Mesendoderm (in vitro differentiated cells): ENCODE results near the gene MYO7A.

Source experiments
- DNase-seq: peaks from one replicate; pipeline ENCODE4 v3.0.0; 2013
- H2AK5ac ChIP-seq: 2 replicates; pipeline ENCODE4 v1.6.1; 2013; ENCODE audit warnings: low read length, inconsistent platforms
- H2BK120ac ChIP-seq: 2 replicates; pipeline ENCODE4 v1.6.1; 2013; ENCODE audit warnings: low read depth, mild to moderate bottlenecking, low read length, moderate library complexity, mixed read lengths
- H2BK15ac ChIP-seq: replicated peaks from 2 replicates; pipeline ENCODE4 v1.6.1; 2013; ENCODE audit warnings: low read depth, mild to moderate bottlenecking, moderate library complexity
- H2BK5ac ChIP-seq: 2 replicates; pipeline ENCODE4 v1.6.1; 2013; ENCODE audit warnings: low read length, inconsistent platforms
- H3K18ac ChIP-seq: 2 replicates; pipeline ENCODE4 v1.6.1; 2013; ENCODE audit warnings: mild to moderate bottlenecking, low read length, mixed read lengths
- H3K23ac ChIP-seq: one replicate; pipeline ENCODE4 v1.6.1; 2013; ENCODE audit warnings: low read length
- H3K27ac ChIP-seq: 2 replicates; pipeline ENCODE4 v1.5.1; 2013; ENCODE audit warnings: low read depth, mild to moderate bottlenecking, inconsistent platforms, low read length, moderate library complexity
- H3K27me3 ChIP-seq: 2 replicates; pipeline ENCODE4 v1.6.1; 2013; ENCODE audit warnings: low read length, control low read depth, mild to moderate bottlenecking, inconsistent platforms; ENCODE audit not compliant: insufficient read depth, poor library complexity
- H3K36me3 ChIP-seq: 2 replicates; pipeline ENCODE4 v1.6.1; 2013; ENCODE audit warnings: low read length, inconsistent platforms; ENCODE audit not compliant: control insufficient read depth, insufficient read depth
- H3K4ac ChIP-seq: one replicate; pipeline ENCODE4 v1.6.1; 2013; ENCODE audit warnings: low read depth, mild to moderate bottlenecking, low read length, moderate library complexity
- H3K4me1 ChIP-seq: 2 replicates; pipeline ENCODE4 v1.6.1; 2013; ENCODE audit warnings: low read depth, low read length, inconsistent platforms; ENCODE audit not compliant: control insufficient read depth
- H3K4me2 ChIP-seq: 2 replicates; pipeline ENCODE4 v1.6.1; 2013; ENCODE audit warnings: low read length
- H3K4me3 ChIP-seq: 2 replicates; pipeline ENCODE4 v1.5.1; 2013; ENCODE audit warnings: mild to moderate bottlenecking, low read length
- H3K56ac ChIP-seq: one replicate; pipeline ENCODE4 v1.6.1; 2013; ENCODE audit warnings: low read length
- H3K79me1 ChIP-seq: 2 replicates; pipeline ENCODE4 v1.6.1; 2013; ENCODE audit warnings: low read length, inconsistent platforms
- H3K79me2 ChIP-seq: 2 replicates; pipeline ENCODE4 v1.6.1; 2013; ENCODE audit warnings: mild to moderate bottlenecking, low read length; ENCODE audit not compliant: control insufficient read depth, insufficient read depth
- H3K9ac ChIP-seq: 2 replicates; pipeline ENCODE4 v1.6.1; 2013; ENCODE audit warnings: low read length, inconsistent platforms
- H4K5ac ChIP-seq: one replicate; pipeline ENCODE4 v1.6.1; 2013; ENCODE audit warnings: low read length
- H4K8ac ChIP-seq: one replicate; pipeline ENCODE4 v1.6.1; 2013; ENCODE audit warnings: low read depth, mild to moderate bottlenecking, control low read depth, low read length, moderate library complexity
- WGBS: extraction: QIAGEN DNeasy Blood & Tissue Kit; methylation state at CpG from one replicate; pipeline ENCODE4 v1.1.7; 2013; ENCODE audit warnings: low lambda C conversion rate, missing lambda C conversion rate; ENCODE audit not compliant: insufficient coverage; ENCODE audit errors: extremely low coverage; 5-methylcytosine and 5-hydroxymethylcytosine counted together

MYO7A gene

DNA sequence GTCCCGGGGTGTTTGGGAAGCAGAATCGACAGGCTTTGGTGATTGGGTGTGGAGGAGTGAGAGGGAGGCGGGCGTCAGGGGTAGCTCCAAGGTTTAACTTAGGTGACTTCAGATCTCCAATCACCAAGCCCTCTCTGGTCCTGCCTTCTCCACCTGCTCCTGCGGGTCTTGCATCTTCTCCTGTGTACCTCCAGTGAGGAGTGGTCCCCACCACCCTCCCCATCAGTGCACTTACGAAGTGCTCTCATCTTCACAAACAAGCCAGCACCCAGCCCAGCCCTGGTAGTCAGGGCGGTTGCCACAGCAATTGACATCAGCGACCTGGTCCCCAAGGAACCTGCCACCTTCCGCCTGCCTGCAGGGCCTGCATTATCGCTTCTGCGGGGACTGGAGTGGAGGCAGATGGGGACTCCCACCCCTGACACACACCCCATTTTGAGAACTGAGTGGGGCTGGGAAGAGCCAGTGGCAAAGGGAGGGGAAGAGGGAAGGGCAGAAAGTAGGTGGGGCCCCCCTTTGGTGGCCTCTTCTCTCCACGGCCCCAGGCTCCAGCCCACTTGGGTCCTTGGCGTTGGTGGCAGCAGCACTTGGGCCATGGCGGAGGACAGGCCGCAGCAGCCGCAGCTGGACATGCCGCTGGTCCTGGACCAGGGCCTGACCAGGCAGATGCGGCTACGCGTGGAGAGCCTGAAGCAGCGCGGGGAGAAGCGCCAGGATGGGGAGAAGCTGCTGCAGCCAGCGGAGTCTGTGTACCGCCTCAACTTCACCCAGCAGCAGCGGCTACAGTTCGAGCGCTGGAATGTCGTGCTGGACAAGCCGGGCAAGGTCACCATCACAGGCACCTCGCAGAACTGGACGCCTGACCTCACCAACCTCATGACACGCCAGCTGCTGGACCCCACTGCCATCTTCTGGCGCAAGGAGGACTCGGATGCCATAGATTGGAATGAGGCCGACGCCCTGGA lies 25.5 kb upstream of the MYO7A start, which contains the start of gene OMP:
OMP (plus strand) TSS at position 595 of the 965 bp plus-strand sequence; CDS start at position 595, 0 bp downstream.
- Histone ChIP-seq H3K4me3 (no peak within 1 kb of the TSS), H3K4me1 (no peaks in the 10 kb centered on the region), H3K79me2 (no peaks in the 10 kb centered on the region), H3K27me3 (no peaks in the 10 kb centered on the region), H2BK15ac (no peak within 1 kb of the TSS), H3K27ac (no peak within 1 kb of the TSS), H3K56ac (no peak within 1 kb of the TSS), H3K23ac (no peak within 1 kb of the TSS), H2BK120ac (no peak within 1 kb of the TSS), H3K36me3 (no peaks in the 10 kb centered on the region), H3K9ac (no peak within 1 kb of the TSS), H2AK5ac (no peak within 1 kb of the TSS), H2BK5ac (no peak within 1 kb of the TSS), H3K4me2 (no peak within 1 kb of the TSS), H4K8ac (no peak within 1 kb of the TSS), H3K4ac (no peak within 1 kb of the TSS), H3K18ac (no peak within 1 kb of the TSS), H3K79me1 (no peaks in the 10 kb centered on the region), H4K5ac (no peak within 1 kb of the TSS)
- DNase-seq: peak; percentile 4
- WGBS: no CpG with 5 or more reads among the region's 37 CpGs

DNA sequence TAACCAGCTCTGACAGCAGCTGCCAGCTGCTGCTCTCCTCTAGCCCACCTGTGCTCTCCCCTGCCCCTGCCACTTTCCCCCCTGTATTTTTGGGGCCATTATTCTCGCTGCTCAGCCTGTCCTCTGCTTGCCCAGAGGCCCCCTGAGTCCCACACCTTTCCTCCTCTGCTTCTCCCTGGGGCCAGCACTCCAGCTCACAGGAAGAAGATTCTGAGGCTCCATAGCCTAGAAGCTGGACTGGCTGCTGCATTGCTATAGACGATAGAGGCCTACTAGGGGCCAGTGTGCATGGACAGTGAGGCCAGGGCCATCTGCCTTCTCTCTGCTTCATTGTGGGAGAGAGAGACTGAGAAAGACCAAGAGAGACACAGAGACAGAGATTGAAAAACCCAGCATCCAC lies 24.7 kb upstream of the MYO7A start:
- Histone ChIP-seq H4K8ac (no peak overlapping the region), H3K79me2 (no peaks in the 10 kb centered on the region), H2AK5ac (no peak overlapping the region), H3K4me3 (no peak overlapping the region), H3K27ac (no peak overlapping the region), H3K4me2 (no peak overlapping the region), H2BK120ac (no peak overlapping the region), H4K5ac (no peak overlapping the region), H3K79me1 (no peaks in the 10 kb centered on the region), H2BK5ac (no peak overlapping the region), H2BK15ac (no peak overlapping the region), H3K4me1 (no peaks in the 10 kb centered on the region), H3K23ac (no peak overlapping the region), H3K36me3 (no peaks in the 10 kb centered on the region), H3K18ac (no peak overlapping the region), H3K27me3 (no peaks in the 10 kb centered on the region), H3K9ac (no peak overlapping the region), H3K4ac (no peak overlapping the region), H3K56ac (no peak overlapping the region)
- no peak for DNase-seq
- WGBS: no CpG with 5 or more reads among the region's 2 CpGs

DNA sequence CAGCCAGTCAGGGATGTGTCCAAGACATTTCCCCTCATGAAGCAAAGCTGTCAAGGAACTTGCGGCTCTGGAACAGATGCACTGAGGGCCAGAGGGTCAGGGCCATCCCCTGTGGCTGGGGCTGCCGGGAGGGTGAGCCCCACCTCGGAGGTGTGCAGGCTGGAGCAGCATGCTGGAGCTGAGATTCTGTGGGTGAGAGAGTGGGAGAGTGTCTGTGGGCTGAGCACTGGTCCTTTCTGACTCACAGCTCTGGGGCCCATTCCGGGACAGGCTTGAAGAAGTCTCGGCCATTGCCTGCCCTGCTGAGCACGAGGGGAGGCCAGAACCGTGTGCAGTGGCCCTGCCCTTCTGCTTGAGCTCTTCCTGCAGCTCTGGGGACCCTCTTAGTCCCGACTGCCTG lies 23.3 kb upstream of the MYO7A start:
- Histone ChIP-seq H3K27ac (no peak overlapping the region), H3K27me3 (no peaks in the 10 kb centered on the region), H2BK120ac (no peak overlapping the region), H3K79me2 (no peaks in the 10 kb centered on the region), H2AK5ac (no peak overlapping the region), H3K18ac (no peak overlapping the region), H2BK15ac (no peak overlapping the region), H3K79me1 (no peaks in the 10 kb centered on the region), H4K5ac (no peak overlapping the region), H2BK5ac (no peak overlapping the region), H3K9ac (no peak overlapping the region), H3K23ac (no peak overlapping the region), H3K4me3 (no peak overlapping the region), H3K4me2 (no peak overlapping the region), H3K36me3 (no peaks in the 10 kb centered on the region), H3K56ac (no peak overlapping the region), H4K8ac (no peak overlapping the region), H3K4me1 (no peaks in the 10 kb centered on the region), H3K4ac (no peak overlapping the region)
- WGBS: no CpG with 5 or more reads among the region's 8 CpGs
- DNase-seq: no peak

DNA sequence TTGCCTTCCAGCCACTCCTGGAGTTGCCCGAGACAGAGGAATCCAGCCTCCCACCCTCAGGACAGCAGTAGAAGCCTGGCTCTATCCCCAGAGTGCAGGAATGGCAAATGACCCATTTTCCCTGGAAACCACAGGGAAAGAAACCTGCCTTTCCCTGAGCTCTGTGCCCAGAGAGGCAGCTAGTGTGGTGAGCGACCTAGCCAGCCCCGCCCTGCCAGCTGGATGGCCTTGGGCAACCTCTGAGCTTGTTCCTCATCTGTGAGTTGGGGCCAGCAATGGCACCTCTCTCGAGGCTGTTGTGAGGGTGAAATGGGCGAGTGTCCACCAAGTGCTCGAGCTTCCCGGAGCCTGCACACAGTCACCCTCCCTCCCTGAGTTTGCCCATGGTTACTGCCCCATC lies 21.7 kb upstream of the MYO7A start:
- no peak overlapping the region for H2BK15ac ChIP-seq

DNA sequence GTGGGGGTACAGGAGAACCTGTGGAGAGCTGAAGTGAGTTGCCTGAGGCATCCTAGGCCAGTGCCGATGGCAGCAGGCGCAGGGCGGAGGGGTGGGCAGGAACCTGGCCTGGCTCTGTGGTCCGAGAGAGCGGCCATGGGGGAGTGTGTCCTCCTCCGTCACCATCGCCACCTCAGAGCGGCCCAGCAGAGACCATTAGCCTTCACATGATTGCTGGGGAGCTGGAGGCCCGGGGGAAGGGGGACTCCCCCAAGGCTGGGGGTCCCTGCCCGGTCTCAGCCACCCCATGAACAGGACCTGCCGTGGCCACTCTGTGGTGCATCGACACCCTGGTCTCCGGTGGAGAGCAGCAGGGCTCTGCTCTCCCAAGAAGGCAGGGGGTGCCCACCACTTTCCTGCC lies 21.3 kb upstream of the MYO7A start:
- Histone ChIP-seq H4K8ac (no peak overlapping the region), H4K5ac (no peak overlapping the region), H3K27ac (no peak overlapping the region), H3K4me2 (no peak overlapping the region), H3K56ac (no peak overlapping the region), H2BK5ac (no peak overlapping the region), H3K4me1 (no peaks in the 10 kb centered on the region), H2BK120ac (no peak overlapping the region), H2AK5ac (no peak overlapping the region), H3K4me3 (no peak overlapping the region), H3K9ac (no peak overlapping the region), H3K27me3 (no peaks in the 10 kb centered on the region), H3K79me1 (no peaks in the 10 kb centered on the region), H3K23ac (no peak overlapping the region), H3K36me3 (no peaks in the 10 kb centered on the region), H3K79me2 (no peaks in the 10 kb centered on the region), H2BK15ac (no peak overlapping the region), H3K4ac (no peak overlapping the region), H3K18ac (no peak overlapping the region)
- no CpG with 5 or more reads among the region's 13 CpGs for WGBS
- no peak for DNase-seq

More for the DNA sequence above, 21.7 kb upstream of the MYO7A start:
- DNase-seq: no peak
- H3K4me1 ChIP-seq: no peaks in the 10 kb centered on the region
- no peaks in the 10 kb centered on the region for H3K36me3 ChIP-seq
- H3K9ac ChIP-seq: no peak overlapping the region
- H3K27me3 ChIP-seq: no peaks in the 10 kb centered on the region
- H3K18ac ChIP-seq: no peak overlapping the region
- no peak overlapping the region for H4K8ac ChIP-seq
- H3K56ac ChIP-seq: no peak overlapping the region
- H4K5ac ChIP-seq: no peak overlapping the region
- no CpG with 5 or more reads among the region's 7 CpGs for WGBS
- H3K79me1 ChIP-seq: no peaks in the 10 kb centered on the region
- H3K23ac ChIP-seq: no peak overlapping the region
- H2AK5ac ChIP-seq: no peak overlapping the region
- H3K4me2 ChIP-seq: no peak overlapping the region
- H3K79me2 ChIP-seq: no peaks in the 10 kb centered on the region
- H3K4ac ChIP-seq: no peak overlapping the region
- H3K4me3 ChIP-seq: no peak overlapping the region
- H2BK5ac ChIP-seq: no peak overlapping the region
- no peak overlapping the region for H3K27ac ChIP-seq
- H2BK120ac ChIP-seq: no peak overlapping the region
